ENCODE measurements around the gene PSAT1. TPM values are rescaled to one million over a fixed set of nuclear protein-coding genes. Genes with fewer than 3 reads are reported as not detected.

Gene PSAT1
- total and polyA plus RNA-seq, 2 of the 13 experiments (the other 11 are each of a cell fraction or from before 2014, with no cell fraction given): 135 to 229 TPM

- 0 out of 2 replicates have a peak, but pooled peaks have one; percentile 20 for TF ChIP-seq BATF2 (CRISPR knock-in tag; IDR thresholded peaks at IDR 0.05)
- 0 out of 2 replicates have a peak, but pooled peaks have one; percentile 10 for TF ChIP-seq CTCF (CRISPR knock-in tag; IDR thresholded peaks at IDR 0.05)
- TF ChIP-seq JDP2 (CRISPR knock-in tag; IDR thresholded peaks at IDR 0.05; ENCODE audit: borderline replicate concordance): no peak
- TF ChIP-seq ZNF562 (CRISPR knock-in tag; IDR thresholded peaks at IDR 0.05; ENCODE audit: borderline replicate concordance): no peak
- TF ChIP-seq ZNF362 (CRISPR knock-in tag; IDR thresholded peaks at IDR 0.05; ENCODE audit: borderline replicate concordance): 0 out of 2 replicates have a peak, but pooled peaks have one; percentile 3
- no peak for TF ChIP-seq IRF1 (CRISPR knock-in tag; IDR thresholded peaks at IDR 0.05; ENCODE audit: low read depth)
- TF ChIP-seq AGO2 (optimal IDR thresholded peaks at IDR 0.05; ENCODE audit: low read depth, low read length): peak; percentile 91
- TF ChIP-seq ZNF329 (CRISPR knock-in tag; IDR thresholded peaks at IDR 0.05; ENCODE audit: low read depth): peak; percentile 94
- TF ChIP-seq NFE2L2 (IDR thresholded peaks at IDR 0.05; ENCODE audit: low read length): no peak
- TF ChIP-seq POGK (CRISPR knock-in tag; conservative IDR thresholded peaks at IDR 0.05): no peak; the same call in none of the 2 replicates
- TF ChIP-seq ZBTB39 (CRISPR knock-in tag; IDR thresholded peaks at IDR 0.05): no peak
- TF ChIP-seq ZNF597 (CRISPR knock-in tag; IDR thresholded peaks at IDR 0.05): no peak
- TF ChIP-seq HMGA1 (CRISPR knock-in tag; conservative IDR thresholded peaks at IDR 0.05): no peak
- no peak for TF ChIP-seq PCBP1 (IDR thresholded peaks at IDR 0.05; ENCODE audit: borderline replicate concordance, low read depth, low read length)
- peak; percentile 92 for TF ChIP-seq KAT7 (CRISPR knock-in tag; IDR thresholded peaks at IDR 0.05; ENCODE audit: borderline replicate concordance)
- TF ChIP-seq ZNF124 (CRISPR knock-in tag; IDR thresholded peaks at IDR 0.05): no peak
- TF ChIP-seq ZNF24 (IDR thresholded peaks at IDR 0.05): no peak
- TF ChIP-seq CREM (IDR thresholded peaks at IDR 0.05): no peak; the same call in 1 of the 2 replicates
- no peak for TF ChIP-seq CREM (CRISPR knock-in tag; IDR thresholded peaks at IDR 0.05)
Observed at GRCh38 chr9:78296893-78297671, at the start of gene PSAT1 (continued).

Measured in HepG2 (cell line).